GM12891 (cell line): ENCODE measurements around the gene APBB1.

Experiments used
- POLR2A ChIP-seq: IDR thresholded peaks from 2 replicates; pipeline ENCODE4 v1.6.1; 2011; ENCODE audit warnings: low read depth, low read length, control low read depth
- POLR2AphosphoS5 ChIP-seq: IDR thresholded peaks from 2 replicates; pipeline ENCODE4 v1.6.1; 2011; ENCODE audit warnings: low read depth, low read length, control low read depth
- SPI1 ChIP-seq: IDR thresholded peaks from 2 replicates; pipeline ENCODE4 v1.6.1; 2011; ENCODE audit warnings: low read depth, low read length, control low read depth

- TF ChIP-seq POLR2AphosphoS5 (no peak), POLR2A (no peak), SPI1 (no peak)
Observed at GRCh38 chr11:6391537-6392134, 27.3 kb downstream of the APBB1 start.
